GM12878 (cell line): Measurements from ENCODE around the gene SLC38A5. TPM values are rescaled to one million over a fixed set of nuclear protein-coding genes. Genes with fewer than 3 reads are reported as not detected.

Experiments
- ATF7 ChIP-seq: fragments of 450-650 bp; IDR thresholded peaks from 2 replicates; pipeline ENCODE4 v1.6.1; 2016; ENCODE audit warnings: low read depth, mild to moderate bottlenecking
- CHD4 ChIP-seq: fragments of 200-600 bp; sonication (generic); IDR thresholded peaks from 2 replicates; pipeline ENCODE4 v1.6.1; 2016; ENCODE audit warnings: mild to moderate bottlenecking
- CREM ChIP-seq: IDR thresholded peaks from 2 replicates; pipeline ENCODE4 v1.6.1; 2014; ENCODE audit warnings: antibody characterized with exemption, low read depth
- GATAD2B ChIP-seq: fragments of 450-650 bp; conservative IDR thresholded peaks from 2 replicates; pipeline ENCODE4 v1.6.1; 2017; ENCODE audit warnings: low read depth, mild to moderate bottlenecking, moderate library complexity
- HCFC1 ChIP-seq: fragments of 150-350 bp; IDR thresholded peaks from 2 replicates; pipeline ENCODE4 v1.6.1; 2014; ENCODE audit warnings: low read length
- HDGF ChIP-seq: fragments of 450-650 bp; IDR thresholded peaks from 2 replicates; pipeline ENCODE4 v1.6.1; 2016; ENCODE audit warnings: antibody characterized with exemption
- IKZF2 ChIP-seq, 2 experiments: fragments of 450-650 bp; IDR thresholded peaks; 2 replicates each; pipeline ENCODE4 v1.6.1; 2017; ENCODE audit warnings: mild to moderate bottlenecking in 2 of 2, moderate library complexity in 2 of 2
- JUNB ChIP-seq: IDR thresholded peaks from 2 replicates; pipeline ENCODE4 v1.6.1; 2016; ENCODE audit warnings: antibody characterized with exemption, mild to moderate bottlenecking
- JUND ChIP-seq: IDR thresholded peaks from 2 replicates; pipeline ENCODE4 v1.6.1; 2012; ENCODE audit warnings: low read depth, mild to moderate bottlenecking, low read length, improper control_type of control experiment, moderate library complexity
- KLF5 ChIP-seq: fragments of 450-650 bp; IDR thresholded peaks from 2 replicates; pipeline ENCODE4 v1.6.1; 2014; ENCODE audit warnings: mild to moderate bottlenecking; ENCODE audit not compliant: partially characterized antibody
- POU2F2 ChIP-seq: IDR thresholded peaks from 3 replicates; pipeline ENCODE4 v1.6.1; 2011; ENCODE audit warnings: low read depth, mild to moderate bottlenecking, low read length, borderline replicate concordance
- RB1 ChIP-seq: fragments of 450-650 bp; formaldehyde crosslinking; IDR thresholded peaks from 2 replicates; pipeline ENCODE4 v1.6.1; 2017; ENCODE audit warnings: mild to moderate bottlenecking, borderline replicate concordance
- RUNX3 ChIP-seq: IDR thresholded peaks from 2 replicates; pipeline ENCODE4 v1.6.1; 2012; ENCODE audit warnings: low read length, inconsistent platforms
- SMARCA5 ChIP-seq: fragments of 450-650 bp; IDR thresholded peaks from 2 replicates; pipeline ENCODE4 v1.6.1; 2017; ENCODE audit warnings: mild to moderate bottlenecking
- SPI1 ChIP-seq: IDR thresholded peaks from 2 replicates; pipeline ENCODE4 v1.6.1; 2011; ENCODE audit warnings: low read depth, mild to moderate bottlenecking, low read length, moderate library complexity, borderline replicate concordance; ENCODE audit not compliant: insufficient read depth
- STAT1 ChIP-seq: fragments of 450-650 bp; conservative IDR thresholded peaks from 2 replicates; pipeline ENCODE4 v1.6.1; 2014; ENCODE audit warnings: antibody characterized with exemption, mild to moderate bottlenecking
- SUPT20H ChIP-seq: IDR thresholded peaks from 2 replicates; pipeline ENCODE4 v1.6.1; 2011; ENCODE audit warnings: low read depth, mild to moderate bottlenecking, low read length, moderate library complexity, borderline replicate concordance; ENCODE audit not compliant: control insufficient read depth
- TCF12 ChIP-seq: IDR thresholded peaks from 2 replicates; pipeline ENCODE4 v1.6.1; 2011; ENCODE audit warnings: low read depth, mild to moderate bottlenecking, low read length
- ZNF384 ChIP-seq: IDR thresholded peaks from 2 replicates; pipeline ENCODE4 v1.6.1; 2012; ENCODE audit warnings: low read depth, mild to moderate bottlenecking, low read length, improper control_type of control experiment, borderline replicate concordance
- ZNF622 ChIP-seq: fragments of 450-650 bp; IDR thresholded peaks from 2 replicates; pipeline ENCODE4 v1.6.1; 2017; ENCODE audit warnings: mild to moderate bottlenecking, inconsistent platforms
- polyA plus RNA-seq, 11 experiments: library from polyadenylated mRNA; depleted of rRNA in 4 of 11; unstranded in 6 of 11; stranded (reverse) in 5 of 11; fragments of >200 nt; fragmentation: Nextera tagmentation in 4 of 11; fragmentation: Illumina TruSeq in 1 of 11; extraction: Ambion mirVana in 4 of 11; extraction: Trizol in 1 of 11; gene quantifications; 1 replicate in 1 of 11; 2 replicates in 10 of 11; pipeline versions ENCODE4 v1.2.1 to v1.2.3, GENCODE V29; 2011 to 2016; ENCODE audit warnings: inconsistent platforms in 2 of 11, missing spikeins in 2 of 11, low read depth in 1 of 11
- total RNA-seq, 4 experiments: library from RNA; depleted of rRNA in 3 of 4; stranded (reverse); fragments of >200 nt in 3 of 4; fragmentation: Illumina TruSeq in 1 of 4; extraction: Trizol in 1 of 4; gene quantifications; 2 replicates each; pipeline versions ENCODE4 v1.2.1 to v1.2.3, GENCODE V29; 2013 to 2021
- TF ChIP-seq, protein P1 (sequence below): IDR thresholded peaks from 2 replicates; pipeline ENCODE4 v1.6.1; 2011; ENCODE audit warnings: mild to moderate bottlenecking, low read depth, low read length, moderate library complexity; ENCODE audit not compliant: insufficient replicate concordance
- TF ChIP-seq, protein P2 (sequence below): fragments of 450-650 bp; IDR thresholded peaks from 2 replicates; pipeline ENCODE4 v1.6.1; 2016; ENCODE audit warnings: mild to moderate bottlenecking
- TF ChIP-seq, protein P3 (sequence below): IDR thresholded peaks from 2 replicates; pipeline ENCODE4 v1.6.1; 2011; ENCODE audit warnings: borderline replicate concordance, low read depth, mild to moderate bottlenecking, moderate library complexity, low read length; ENCODE audit not compliant: insufficient read depth, poor library complexity, severe bottlenecking
- TF ChIP-seq, protein P4 (sequence below): fragments of 450-650 bp; IDR thresholded peaks from 2 replicates; pipeline ENCODE4 v1.6.1; 2017; ENCODE audit warnings: mild to moderate bottlenecking, moderate library complexity

SLC38A5 gene
- total and polyA plus RNA-seq, 10 of the 15 experiments (the other 5 are each of a cell fraction or from before 2014, with no cell fraction given): 4.2 to 108 (median 70.6) TPM

DNA sequence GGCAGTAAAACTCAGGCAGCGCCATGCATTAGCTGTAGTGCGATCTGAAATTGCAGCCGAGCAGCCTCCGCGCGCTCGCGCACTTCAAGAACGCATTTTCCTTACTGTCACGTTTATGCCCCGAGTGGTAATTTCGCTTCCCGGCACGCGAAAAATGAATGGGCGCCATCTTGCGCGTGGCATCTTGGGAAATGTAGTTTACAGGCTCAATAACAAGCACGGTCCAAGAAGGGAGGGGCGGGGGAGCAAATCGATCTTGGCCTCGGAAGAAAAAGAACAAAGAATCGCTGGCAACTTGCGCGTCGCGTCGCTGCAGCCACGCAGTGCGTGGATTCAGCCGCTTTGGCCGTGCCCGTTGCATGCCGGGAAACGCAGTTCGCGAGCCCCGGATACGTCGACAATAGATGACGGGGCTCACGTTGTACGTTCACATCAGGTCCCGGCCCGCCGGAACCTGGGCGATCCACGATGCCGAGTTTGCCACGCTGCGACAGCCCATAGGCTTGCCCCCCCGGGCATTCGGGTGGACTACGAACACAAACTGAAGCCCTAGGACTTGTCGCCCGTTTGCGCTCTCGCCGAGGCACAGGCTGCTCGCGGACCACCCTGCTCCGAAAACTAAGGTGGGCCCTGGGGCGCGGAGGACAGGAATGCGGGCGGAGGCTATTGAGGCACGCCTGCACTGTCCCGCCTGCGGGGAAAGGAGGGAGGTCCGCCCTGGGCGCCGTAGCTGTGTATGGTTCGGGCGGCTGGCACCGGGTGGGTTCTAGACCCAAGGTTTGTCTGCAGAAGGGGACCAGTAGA, 5.9 kb upstream of the SLC38A5 start, which contains the start of gene FTSJ1 (continued):
- TF ChIP-seq HCFC1 (peak; percentile 84), ZNF384 (no peak), SMARCA5 (no peak), CHD4 (no peak), JUNB (no peak), SPI1 (no peak), KLF5 (no peak), GATAD2B (no peak), IKZF2 (IDR thresholded peaks at IDR 0.05) (no peak), ZNF622 (no peak), STAT1 (no peak; the same call in 1 of the 2 replicates), POU2F2 (no peak), HDGF (no peak), RB1 (no peak), RUNX3 (no peak), SUPT20H (no peak), ATF7 (no peak), TCF12 (0 out of 2 replicates have a peak, but pooled peaks have one; percentile 19), CREM (peak; percentile 98), JUND (no peak)
- TF ChIP-seq, protein P1, sequence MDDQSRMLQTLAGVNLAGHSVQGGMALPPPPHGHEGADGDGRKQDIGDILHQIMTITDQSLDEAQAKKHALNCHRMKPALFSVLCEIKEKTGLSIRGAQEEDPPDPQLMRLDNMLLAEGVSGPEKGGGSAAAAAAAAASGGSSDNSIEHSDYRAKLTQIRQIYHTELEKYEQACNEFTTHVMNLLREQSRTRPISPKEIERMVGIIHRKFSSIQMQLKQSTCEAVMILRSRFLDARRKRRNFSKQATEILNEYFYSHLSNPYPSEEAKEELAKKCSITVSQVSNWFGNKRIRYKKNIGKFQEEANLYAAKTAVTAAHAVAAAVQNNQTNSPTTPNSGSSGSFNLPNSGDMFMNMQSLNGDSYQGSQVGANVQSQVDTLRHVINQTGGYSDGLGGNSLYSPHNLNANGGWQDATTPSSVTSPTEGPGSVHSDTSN: no peak
- TF ChIP-seq, protein P2, sequence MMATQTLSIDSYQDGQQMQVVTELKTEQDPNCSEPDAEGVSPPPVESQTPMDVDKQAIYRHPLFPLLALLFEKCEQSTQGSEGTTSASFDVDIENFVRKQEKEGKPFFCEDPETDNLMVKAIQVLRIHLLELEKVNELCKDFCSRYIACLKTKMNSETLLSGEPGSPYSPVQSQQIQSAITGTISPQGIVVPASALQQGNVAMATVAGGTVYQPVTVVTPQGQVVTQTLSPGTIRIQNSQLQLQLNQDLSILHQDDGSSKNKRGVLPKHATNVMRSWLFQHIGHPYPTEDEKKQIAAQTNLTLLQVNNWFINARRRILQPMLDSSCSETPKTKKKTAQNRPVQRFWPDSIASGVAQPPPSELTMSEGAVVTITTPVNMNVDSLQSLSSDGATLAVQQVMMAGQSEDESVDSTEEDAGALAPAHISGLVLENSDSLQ: 0 out of 2 replicates have a peak, but pooled peaks have one; percentile 28
- TF ChIP-seq, protein P3, sequence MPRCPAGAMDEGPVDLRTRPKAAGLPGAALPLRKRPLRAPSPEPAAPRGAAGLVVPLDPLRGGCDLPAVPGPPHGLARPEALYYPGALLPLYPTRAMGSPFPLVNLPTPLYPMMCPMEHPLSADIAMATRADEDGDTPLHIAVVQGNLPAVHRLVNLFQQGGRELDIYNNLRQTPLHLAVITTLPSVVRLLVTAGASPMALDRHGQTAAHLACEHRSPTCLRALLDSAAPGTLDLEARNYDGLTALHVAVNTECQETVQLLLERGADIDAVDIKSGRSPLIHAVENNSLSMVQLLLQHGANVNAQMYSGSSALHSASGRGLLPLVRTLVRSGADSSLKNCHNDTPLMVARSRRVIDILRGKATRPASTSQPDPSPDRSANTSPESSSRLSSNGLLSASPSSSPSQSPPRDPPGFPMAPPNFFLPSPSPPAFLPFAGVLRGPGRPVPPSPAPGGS: no peak
- TF ChIP-seq, protein P4, sequence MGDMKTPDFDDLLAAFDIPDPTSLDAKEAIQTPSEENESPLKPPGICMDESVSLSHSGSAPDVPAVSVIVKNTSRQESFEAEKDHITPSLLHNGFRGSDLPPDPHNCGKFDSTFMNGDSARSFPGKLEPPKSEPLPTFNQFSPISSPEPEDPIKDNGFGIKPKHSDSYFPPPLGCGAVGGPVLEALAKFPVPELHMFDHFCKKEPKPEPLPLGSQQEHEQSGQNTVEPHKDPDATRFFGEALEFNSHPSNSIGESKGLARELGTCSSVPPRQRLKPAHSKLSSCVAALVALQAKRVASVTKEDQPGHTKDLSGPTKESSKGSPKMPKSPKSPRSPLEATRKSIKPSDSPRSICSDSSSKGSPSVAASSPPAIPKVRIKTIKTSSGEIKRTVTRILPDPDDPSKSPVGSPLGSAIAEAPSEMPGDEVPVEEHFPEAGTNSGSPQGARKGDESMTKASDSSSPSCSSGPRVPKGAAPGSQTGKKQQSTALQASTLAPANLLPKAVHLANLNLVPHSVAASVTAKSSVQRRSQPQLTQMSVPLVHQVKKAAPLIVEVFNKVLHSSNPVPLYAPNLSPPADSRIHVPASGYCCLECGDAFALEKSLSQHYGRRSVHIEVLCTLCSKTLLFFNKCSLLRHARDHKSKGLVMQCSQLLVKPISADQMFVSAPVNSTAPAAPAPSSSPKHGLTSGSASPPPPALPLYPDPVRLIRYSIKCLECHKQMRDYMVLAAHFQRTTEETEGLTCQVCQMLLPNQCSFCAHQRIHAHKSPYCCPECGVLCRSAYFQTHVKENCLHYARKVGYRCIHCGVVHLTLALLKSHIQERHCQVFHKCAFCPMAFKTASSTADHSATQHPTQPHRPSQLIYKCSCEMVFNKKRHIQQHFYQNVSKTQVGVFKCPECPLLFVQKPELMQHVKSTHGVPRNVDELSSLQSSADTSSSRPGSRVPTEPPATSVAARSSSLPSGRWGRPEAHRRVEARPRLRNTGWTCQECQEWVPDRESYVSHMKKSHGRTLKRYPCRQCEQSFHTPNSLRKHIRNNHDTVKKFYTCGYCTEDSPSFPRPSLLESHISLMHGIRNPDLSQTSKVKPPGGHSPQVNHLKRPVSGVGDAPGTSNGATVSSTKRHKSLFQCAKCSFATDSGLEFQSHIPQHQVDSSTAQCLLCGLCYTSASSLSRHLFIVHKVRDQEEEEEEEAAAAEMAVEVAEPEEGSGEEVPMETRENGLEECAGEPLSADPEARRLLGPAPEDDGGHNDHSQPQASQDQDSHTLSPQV: no peak
